Measurements from ENCODE around the gene CLDN2. TPM values are rescaled to one million over a fixed set of nuclear protein-coding genes. Genes with fewer than 3 reads are reported as not detected.

CLDN2 gene
- total and polyA plus RNA-seq, 2 of the 13 experiments (the other 11 are each of a cell fraction or from before 2014, with no cell fraction given) = 1.3 to 1.5 TPM

DNA sequence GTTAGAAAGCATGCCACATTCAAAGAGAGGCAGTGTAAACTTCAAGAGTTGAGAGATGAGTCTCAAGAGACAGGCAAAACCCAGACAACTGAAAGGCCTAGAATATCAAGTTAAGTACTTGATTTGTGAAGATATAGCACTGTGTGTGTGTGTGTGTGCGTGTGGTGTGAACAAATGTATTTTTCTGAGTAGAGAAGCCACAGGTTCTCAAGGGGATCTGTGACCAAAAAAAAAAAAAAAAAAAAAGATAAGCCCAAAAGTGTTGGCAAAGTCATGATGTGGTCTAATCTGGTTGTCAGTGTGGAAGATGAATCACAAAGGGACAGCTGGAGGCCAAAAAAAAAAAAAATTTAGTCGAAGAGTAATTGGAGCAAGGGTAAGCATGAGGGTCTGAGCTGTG lies 20.9 kb upstream of the CLDN2 start (continued):
- TF ChIP-seq, protein P1, sequence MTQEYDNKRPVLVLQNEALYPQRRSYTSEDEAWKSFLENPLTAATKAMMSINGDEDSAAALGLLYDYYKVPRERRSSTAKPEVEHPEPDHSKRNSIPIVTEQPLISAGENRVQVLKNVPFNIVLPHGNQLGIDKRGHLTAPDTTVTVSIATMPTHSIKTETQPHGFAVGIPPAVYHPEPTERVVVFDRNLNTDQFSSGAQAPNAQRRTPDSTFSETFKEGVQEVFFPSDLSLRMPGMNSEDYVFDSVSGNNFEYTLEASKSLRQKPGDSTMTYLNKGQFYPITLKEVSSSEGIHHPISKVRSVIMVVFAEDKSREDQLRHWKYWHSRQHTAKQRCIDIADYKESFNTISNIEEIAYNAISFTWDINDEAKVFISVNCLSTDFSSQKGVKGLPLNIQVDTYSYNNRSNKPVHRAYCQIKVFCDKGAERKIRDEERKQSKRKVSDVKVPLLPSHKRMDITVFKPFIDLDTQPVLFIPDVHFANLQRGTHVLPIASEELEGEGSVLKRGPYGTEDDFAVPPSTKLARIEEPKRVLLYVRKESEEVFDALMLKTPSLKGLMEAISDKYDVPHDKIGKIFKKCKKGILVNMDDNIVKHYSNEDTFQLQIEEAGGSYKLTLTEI (CRISPR knock-in tag; conservative IDR thresholded peaks at IDR 0.05) = no peak
- no peak for TF ChIP-seq ZNF75D (CRISPR knock-in tag; IDR thresholded peaks at IDR 0.05; ENCODE audit: borderline replicate concordance)
- no peak for TF ChIP-seq ARID2 (CRISPR knock-in tag; IDR thresholded peaks at IDR 0.05; ENCODE audit: borderline replicate concordance)

DNA sequence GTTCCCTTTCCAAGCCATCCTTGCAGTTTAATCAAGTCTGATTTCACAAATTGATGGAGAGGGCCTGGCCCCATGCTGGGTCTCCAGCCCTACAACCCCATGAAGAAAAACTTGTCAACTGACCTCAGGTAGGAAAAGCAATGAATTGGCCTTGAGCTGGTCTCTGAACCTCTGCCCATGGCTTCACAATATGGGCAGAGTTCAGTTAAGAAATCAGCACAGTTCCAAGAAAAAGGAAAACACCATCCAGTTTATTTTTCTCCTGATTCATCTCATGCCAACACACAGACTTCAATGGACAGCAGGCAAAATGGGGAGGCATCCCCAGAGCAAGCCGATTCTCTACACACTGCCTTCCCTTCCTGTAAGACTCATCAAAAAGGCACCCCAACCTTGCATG lies 20.4 kb upstream of the CLDN2 start:
- H3K9me3 ChIP-seq (ENCODE audit: low read length) = no peaks in the 10 kb centered on the region
- H3K4me1 ChIP-seq (ENCODE audit: insufficient read depth, low read length) = peaks cover 79% of the 10 kb centered on the region
- WGBS (ENCODE audit: low lambda C conversion rate) = 18% methylated on average over 1 of the region's 1 CpG
- ATAC-seq = no peak
- in situ Hi-C loops (cut with HindIII; ENCODE audit: extremely low pct_ligation_motif_present, low pct_unique_long_range_greater_than_20kb) = loop anchor here (5.0 kb wide), 1 partner anchor 62 kb away; no protein-coding TSS in a partner anchor
- no peak overlapping the region for H2AFZ ChIP-seq (ENCODE audit: low read length)
- no peaks in the 10 kb centered on the region for H3K79me2 ChIP-seq (ENCODE audit: insufficient read depth, low read length)
- no peak overlapping the region for H3K4me3 ChIP-seq (replicated peaks in 1 of 3; ENCODE audit: insufficient read depth in 1 of 3, low read depth in 2 of 3, low read length in 3 of 3)
- no peak for DNase-seq (ENCODE audit: low spot score)
- H4K20me1 ChIP-seq (ENCODE audit: insufficient read depth, low read length) = no peaks in the 10 kb centered on the region
- CTCF ChIA-PET (ENCODE audit: low intra/inter-chr PET ratio, low total read pairs) = interaction anchor here (1.9 to 2.4 kb wide), 2 partner anchors 54 to 60 kb away, joined by 9 to 15 read pairs; no protein-coding TSS in a partner anchor
- no TSS peak for BruUV-seq (replicated peaks)
- POLR2A ChIA-PET = interaction anchor here (1.7 to 5.1 kb wide), 3 partner anchors 33 to 60 kb away, joined by 7 to 76 read pairs (median 11); no protein-coding TSS in a partner anchor
- no peak overlapping the region for H3K4me2 ChIP-seq (ENCODE audit: low read depth, low read length)
- H3K9ac ChIP-seq (ENCODE audit: insufficient read depth, low read depth, low read length) = no peak overlapping the region
- no peaks in the 10 kb centered on the region for H3K36me3 ChIP-seq (replicated peaks in 1 of 2; ENCODE audit: control insufficient read depth in 1 of 2, insufficient read depth in 2 of 2, low read length in 2 of 2)
- no peak for FAIRE-seq
- peak overlapping the region; percentile 50 for H3K27ac ChIP-seq (ENCODE audit: extremely low read length, insufficient read depth, low read length)
- no peaks in the 10 kb centered on the region for H3K27me3 ChIP-seq (ENCODE audit: control insufficient read depth in 1 of 2, insufficient read depth in 2 of 2, low read length in 2 of 2)
- intact Hi-C loops (cut with micrococcal nuclease; ENCODE audit: unreplicated experiment) = no loop called here
- TF ChIP-seq, protein P2, sequence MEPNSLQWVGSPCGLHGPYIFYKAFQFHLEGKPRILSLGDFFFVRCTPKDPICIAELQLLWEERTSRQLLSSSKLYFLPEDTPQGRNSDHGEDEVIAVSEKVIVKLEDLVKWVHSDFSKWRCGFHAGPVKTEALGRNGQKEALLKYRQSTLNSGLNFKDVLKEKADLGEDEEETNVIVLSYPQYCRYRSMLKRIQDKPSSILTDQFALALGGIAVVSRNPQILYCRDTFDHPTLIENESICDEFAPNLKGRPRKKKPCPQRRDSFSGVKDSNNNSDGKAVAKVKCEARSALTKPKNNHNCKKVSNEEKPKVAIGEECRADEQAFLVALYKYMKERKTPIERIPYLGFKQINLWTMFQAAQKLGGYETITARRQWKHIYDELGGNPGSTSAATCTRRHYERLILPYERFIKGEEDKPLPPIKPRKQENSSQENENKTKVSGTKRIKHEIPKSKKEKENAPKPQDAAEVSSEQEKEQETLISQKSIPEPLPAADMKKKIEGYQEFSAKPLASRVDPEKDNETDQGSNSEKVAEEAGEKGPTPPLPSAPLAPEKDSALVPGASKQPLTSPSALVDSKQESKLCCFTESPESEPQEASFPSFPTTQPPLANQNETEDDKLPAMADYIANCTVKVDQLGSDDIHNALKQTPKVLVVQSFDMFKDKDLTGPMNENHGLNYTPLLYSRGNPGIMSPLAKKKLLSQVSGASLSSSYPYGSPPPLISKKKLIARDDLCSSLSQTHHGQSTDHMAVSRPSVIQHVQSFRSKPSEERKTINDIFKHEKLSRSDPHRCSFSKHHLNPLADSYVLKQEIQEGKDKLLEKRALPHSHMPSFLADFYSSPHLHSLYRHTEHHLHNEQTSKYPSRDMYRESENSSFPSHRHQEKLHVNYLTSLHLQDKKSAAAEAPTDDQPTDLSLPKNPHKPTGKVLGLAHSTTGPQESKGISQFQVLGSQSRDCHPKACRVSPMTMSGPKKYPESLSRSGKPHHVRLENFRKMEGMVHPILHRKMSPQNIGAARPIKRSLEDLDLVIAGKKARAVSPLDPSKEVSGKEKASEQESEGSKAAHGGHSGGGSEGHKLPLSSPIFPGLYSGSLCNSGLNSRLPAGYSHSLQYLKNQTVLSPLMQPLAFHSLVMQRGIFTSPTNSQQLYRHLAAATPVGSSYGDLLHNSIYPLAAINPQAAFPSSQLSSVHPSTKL (CRISPR knock-in tag; IDR thresholded peaks at IDR 0.05) = 0 out of 2 replicates have a peak, but pooled peaks have one; percentile 11
- TF ChIP-seq YY1 (IDR thresholded peaks at IDR 0.05; ENCODE audit: insufficient read depth, insufficient replicate concordance, low read depth, low read length) (no peak), ZFP90 (CRISPR knock-in tag; IDR thresholded peaks at IDR 0.05; ENCODE audit: borderline replicate concordance) (peak; percentile 90; the same call in 1 of the 2 replicates), FOSL2 (CRISPR knock-in tag; IDR thresholded peaks at IDR 0.05) (no peak), FOXK2 (IDR thresholded peaks at IDR 0.05) (no peak), AKAP8 (CRISPR knock-in tag; IDR thresholded peaks at IDR 0.05) (no peak)
- TF ChIP-seq, protein P3, sequence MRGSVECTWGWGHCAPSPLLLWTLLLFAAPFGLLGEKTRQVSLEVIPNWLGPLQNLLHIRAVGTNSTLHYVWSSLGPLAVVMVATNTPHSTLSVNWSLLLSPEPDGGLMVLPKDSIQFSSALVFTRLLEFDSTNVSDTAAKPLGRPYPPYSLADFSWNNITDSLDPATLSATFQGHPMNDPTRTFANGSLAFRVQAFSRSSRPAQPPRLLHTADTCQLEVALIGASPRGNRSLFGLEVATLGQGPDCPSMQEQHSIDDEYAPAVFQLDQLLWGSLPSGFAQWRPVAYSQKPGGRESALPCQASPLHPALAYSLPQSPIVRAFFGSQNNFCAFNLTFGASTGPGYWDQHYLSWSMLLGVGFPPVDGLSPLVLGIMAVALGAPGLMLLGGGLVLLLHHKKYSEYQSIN (CRISPR knock-in tag; IDR thresholded peaks at IDR 0.05; ENCODE audit: borderline replicate concordance) = no peak
- TF ChIP-seq, protein P4, sequence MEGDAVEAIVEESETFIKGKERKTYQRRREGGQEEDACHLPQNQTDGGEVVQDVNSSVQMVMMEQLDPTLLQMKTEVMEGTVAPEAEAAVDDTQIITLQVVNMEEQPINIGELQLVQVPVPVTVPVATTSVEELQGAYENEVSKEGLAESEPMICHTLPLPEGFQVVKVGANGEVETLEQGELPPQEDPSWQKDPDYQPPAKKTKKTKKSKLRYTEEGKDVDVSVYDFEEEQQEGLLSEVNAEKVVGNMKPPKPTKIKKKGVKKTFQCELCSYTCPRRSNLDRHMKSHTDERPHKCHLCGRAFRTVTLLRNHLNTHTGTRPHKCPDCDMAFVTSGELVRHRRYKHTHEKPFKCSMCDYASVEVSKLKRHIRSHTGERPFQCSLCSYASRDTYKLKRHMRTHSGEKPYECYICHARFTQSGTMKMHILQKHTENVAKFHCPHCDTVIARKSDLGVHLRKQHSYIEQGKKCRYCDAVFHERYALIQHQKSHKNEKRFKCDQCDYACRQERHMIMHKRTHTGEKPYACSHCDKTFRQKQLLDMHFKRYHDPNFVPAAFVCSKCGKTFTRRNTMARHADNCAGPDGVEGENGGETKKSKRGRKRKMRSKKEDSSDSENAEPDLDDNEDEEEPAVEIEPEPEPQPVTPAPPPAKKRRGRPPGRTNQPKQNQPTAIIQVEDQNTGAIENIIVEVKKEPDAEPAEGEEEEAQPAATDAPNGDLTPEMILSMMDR (CRISPR knock-in tag; IDR thresholded peaks at IDR 0.05) = no peak

Data from HepG2 (cell line).